BE2C (cell line): ENCODE results near the gene DUSP16.
"Not testable (repeated sequence)": the region's sequence is repeated elsewhere in the genome, so short reads cannot be mapped to it uniquely, and the experiment has no call there.

Experiments
- DNase-seq: peaks from one replicate; pipeline ENCODE4 v3.0.0-alpha.2; 2020
- H3K27me3 ChIP-seq: fragments of 250-450 bp; sonication (Bioruptor Pico); 2 replicates; pipeline ENCODE4 v1.5.1; 2020; ENCODE audit warnings: mild to moderate bottlenecking
- H3K36me3 ChIP-seq: fragments of 250-450 bp; sonication (Bioruptor Pico); 2 replicates; pipeline ENCODE4 v1.5.1; 2020; ENCODE audit warnings: mild to moderate bottlenecking
- H3K4me1 ChIP-seq: fragments of 250-450 bp; sonication (Bioruptor Pico); 2 replicates; pipeline ENCODE4 v1.5.1; 2020
- H3K4me3 ChIP-seq: 2 replicates; pipeline ENCODE4 v1.5.1; 2011; ENCODE audit warnings: low read depth, low read length
- H3K9me3 ChIP-seq: fragments of 250-450 bp; sonication (Bioruptor Pico); 2 replicates; pipeline ENCODE4 v1.5.1; 2020
- TF ChIP-seq, protein P1 (sequence below): IDR thresholded peaks from 2 replicates; pipeline ENCODE4 v1.5.1; 2012; ENCODE audit warnings: mild to moderate bottlenecking, low read depth, low read length

The DUSP16 gene

DNA sequence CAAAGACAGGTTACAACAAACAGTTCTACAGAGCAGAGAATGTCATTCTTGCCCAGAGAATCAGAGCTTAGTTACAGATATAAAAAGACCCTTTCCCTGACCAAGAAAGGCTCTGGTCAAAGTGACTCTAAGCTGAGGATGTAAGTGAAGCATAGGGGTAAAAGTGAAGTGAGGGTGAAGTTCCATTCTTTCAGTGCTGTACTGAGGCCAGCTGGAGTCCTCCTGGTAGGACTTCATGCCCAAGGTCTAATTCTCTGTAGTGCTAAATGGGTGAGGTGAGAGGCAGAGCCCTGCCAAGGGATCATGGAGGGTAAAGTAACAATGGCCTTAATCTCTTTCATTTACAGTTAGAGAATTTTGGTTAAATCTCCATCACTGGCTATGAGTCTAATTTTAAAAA lies 38.5 kb downstream of the DUSP16 start:
- no peak for DNase-seq
- Histone ChIP-seq H3K4me1 (peaks cover 9% of the 10 kb centered on the region), H3K4me3 (no peak overlapping the region), H3K27me3 (no peaks in the 10 kb centered on the region), H3K36me3 (peaks cover 7% of the 10 kb centered on the region), H3K9me3 (no peaks in the 10 kb centered on the region; the same call in 1 of the 2 replicates)
- TF ChIP-seq, protein P1, sequence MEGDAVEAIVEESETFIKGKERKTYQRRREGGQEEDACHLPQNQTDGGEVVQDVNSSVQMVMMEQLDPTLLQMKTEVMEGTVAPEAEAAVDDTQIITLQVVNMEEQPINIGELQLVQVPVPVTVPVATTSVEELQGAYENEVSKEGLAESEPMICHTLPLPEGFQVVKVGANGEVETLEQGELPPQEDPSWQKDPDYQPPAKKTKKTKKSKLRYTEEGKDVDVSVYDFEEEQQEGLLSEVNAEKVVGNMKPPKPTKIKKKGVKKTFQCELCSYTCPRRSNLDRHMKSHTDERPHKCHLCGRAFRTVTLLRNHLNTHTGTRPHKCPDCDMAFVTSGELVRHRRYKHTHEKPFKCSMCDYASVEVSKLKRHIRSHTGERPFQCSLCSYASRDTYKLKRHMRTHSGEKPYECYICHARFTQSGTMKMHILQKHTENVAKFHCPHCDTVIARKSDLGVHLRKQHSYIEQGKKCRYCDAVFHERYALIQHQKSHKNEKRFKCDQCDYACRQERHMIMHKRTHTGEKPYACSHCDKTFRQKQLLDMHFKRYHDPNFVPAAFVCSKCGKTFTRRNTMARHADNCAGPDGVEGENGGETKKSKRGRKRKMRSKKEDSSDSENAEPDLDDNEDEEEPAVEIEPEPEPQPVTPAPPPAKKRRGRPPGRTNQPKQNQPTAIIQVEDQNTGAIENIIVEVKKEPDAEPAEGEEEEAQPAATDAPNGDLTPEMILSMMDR = no peak

DNA sequence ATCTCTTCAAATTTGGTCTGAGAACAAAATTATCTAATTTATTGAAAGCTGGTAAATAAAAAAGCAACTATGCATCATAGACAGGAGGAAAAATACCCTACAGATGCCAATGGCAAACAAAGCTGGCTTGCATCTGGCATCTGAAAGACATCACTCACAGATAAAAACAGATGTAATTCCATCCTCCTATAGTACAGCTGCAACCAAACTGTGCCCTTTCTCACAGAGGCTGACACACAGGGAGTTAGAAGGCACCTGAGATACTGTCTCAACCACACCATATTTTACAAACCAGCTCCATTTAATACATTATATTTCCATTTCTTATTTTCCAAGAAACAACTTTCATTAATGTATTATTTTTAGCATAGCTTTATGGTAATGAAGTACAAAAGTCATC lies 39.4 kb downstream of the DUSP16 start:
- DNase-seq = no peak
- TF ChIP-seq, protein P1 = no peak
- H3K27me3 ChIP-seq = no peaks in the 10 kb centered on the region
- H3K4me3 ChIP-seq = no peak overlapping the region
- H3K9me3 ChIP-seq = no peaks in the 10 kb centered on the region; the same call in 1 of the 2 replicates
- H3K4me1 ChIP-seq = peaks cover 2% of the 10 kb centered on the region
- peaks cover 7% of the 10 kb centered on the region for H3K36me3 ChIP-seq

DNA sequence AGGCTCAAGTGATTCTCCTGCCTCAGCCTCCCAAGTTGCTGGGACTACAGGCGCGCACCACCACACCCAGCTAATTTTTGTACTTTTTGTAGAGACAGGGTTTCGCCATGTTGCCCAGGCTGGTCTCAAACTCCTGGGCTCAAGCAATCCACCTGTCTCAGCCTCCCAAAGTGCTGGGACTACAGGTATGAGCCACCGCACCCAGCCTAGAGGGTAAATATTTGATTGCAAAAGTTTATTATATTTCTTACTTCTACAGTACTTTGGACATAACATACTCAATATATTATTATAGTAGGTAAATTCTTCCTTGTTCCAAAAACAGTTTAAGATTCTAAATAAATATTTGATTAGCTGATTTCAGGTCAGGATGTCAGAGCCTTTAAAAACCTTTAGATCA lies 40.0 kb downstream of the DUSP16 start:
- H3K4me3 ChIP-seq, H3K4me1 ChIP-seq, DNase-seq, H3K27me3 ChIP-seq, H3K9me3 ChIP-seq: not testable (repeated sequence)
- H3K36me3 ChIP-seq = peaks cover 12% of the 10 kb centered on the region

DNA sequence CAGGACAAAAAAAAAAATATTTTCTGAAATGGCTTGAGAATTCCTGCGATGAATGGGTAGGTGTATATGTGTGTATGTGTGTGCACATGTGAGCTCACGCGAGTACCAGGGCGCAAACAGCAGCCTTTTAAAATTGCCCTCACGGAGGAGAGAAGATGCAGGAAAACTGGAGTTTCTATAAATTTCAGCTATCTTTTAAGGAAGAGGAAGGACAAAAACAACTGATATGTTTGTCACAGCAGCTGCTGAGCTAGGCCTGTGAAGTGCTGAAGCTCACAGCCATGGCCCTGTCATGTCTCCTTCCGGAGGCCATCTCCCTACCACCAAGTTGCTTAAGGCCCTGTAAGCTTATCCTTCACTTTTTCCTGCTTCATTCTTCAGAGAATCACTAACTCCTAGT lies 40.8 kb downstream of the DUSP16 start:
- no peak overlapping the region for H3K4me3 ChIP-seq
- peaks cover 12% of the 10 kb centered on the region for H3K36me3 ChIP-seq
- no peaks in the 10 kb centered on the region for H3K4me1 ChIP-seq
- TF ChIP-seq, protein P1 = no peak
- no peaks in the 10 kb centered on the region for H3K27me3 ChIP-seq
- no peaks in the 10 kb centered on the region; the same call in 1 of the 2 replicates for H3K9me3 ChIP-seq
- no peak for DNase-seq

DNA sequence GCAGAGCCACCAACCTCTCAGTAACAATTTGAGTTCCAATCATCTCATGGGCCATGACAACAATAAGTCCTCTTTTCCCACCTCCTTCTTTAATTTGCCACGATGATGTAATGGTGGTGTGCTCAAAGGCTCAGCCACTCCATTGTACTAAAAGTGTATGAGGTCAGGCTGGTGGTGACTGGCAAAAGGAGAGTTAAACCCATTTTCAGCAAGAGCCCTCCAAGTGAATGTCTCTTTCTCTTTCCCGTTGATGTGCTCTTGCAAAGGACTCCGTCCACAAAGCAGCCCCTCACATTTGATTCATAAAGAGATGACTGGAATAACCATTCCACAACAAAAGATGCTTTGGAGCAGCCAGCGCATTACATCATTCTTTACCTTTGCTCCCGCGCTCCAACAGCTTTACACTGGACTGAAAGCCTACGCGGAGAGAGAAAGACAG lies 41.6 kb downstream of the DUSP16 start:
- Histone ChIP-seq H3K4me1 (no peaks in the 10 kb centered on the region), H3K4me3 (no peak overlapping the region), H3K27me3 (no peaks in the 10 kb centered on the region), H3K9me3 (no peaks in the 10 kb centered on the region; the same call in 1 of the 2 replicates), H3K36me3 (peaks cover 12% of the 10 kb centered on the region)
- no peak for DNase-seq
- TF ChIP-seq, protein P1 = no peak

DNA sequence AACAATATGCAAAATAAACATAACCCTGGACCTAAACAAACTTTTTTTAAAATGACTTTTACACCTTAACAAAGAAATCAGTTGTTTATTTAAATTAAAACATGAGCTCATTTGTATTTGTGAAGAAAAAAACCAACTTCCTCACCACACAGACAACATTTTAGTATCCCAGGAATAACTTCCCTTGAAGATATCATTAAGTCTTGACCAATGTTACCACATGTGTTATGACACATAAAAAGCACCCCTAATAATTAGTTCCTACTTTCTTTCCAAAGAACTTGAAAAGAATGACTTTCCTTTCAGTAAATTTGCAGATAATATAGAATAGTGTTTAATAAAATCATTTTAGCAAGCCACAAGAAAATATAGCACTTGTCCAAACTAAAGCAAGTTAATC lies 42.4 kb downstream of the DUSP16 start:
- Histone ChIP-seq H3K4me3 (no peak overlapping the region), H3K36me3 (peaks cover 12% of the 10 kb centered on the region), H3K27me3 (no peaks in the 10 kb centered on the region), H3K4me1 (no peaks in the 10 kb centered on the region), H3K9me3 (no peaks in the 10 kb centered on the region; the same call in 1 of the 2 replicates)
- DNase-seq = no peak
- TF ChIP-seq, protein P1 = no peak
